CD14-positive monocyte (primary cell): Measurements from ENCODE around the gene COL13A1. TPM values are rescaled to one million over a fixed set of nuclear protein-coding genes. Genes with fewer than 3 reads are reported as not detected.
A peak's percentile ranks its signal among the peaks of the same experiment; 100 is the strongest.

Experiments
- DNase-seq, 3 donors: peaks; one replicate each; pipeline ENCODE4 v3.0.0-alpha.2; 2011 to 2022
- H2AFZ ChIP-seq: 2 replicates; pipeline ENCODE4 v1.6.0; 2012; ENCODE audit warnings: mild to moderate bottlenecking, low read depth, low read length, inconsistent platforms; ENCODE audit not compliant: insufficient read depth, poor library complexity, severe bottlenecking
- H3K27ac ChIP-seq, 2 donors: 1 replicate in 1 of 2; 2 replicates in 1 of 2; pipeline ENCODE4 v1.5.1; 2012 to 2013; ENCODE audit warnings: low read length in 2 of 2, control low read depth in 1 of 2, inconsistent platforms in 1 of 2, low read depth in 1 of 2, mild to moderate bottlenecking in 1 of 2
- H3K27me3 ChIP-seq, 2 donors: one replicate each; pipeline versions ENCODE4 v1.6.0 to v1.6.1; 2011 to 2013; ENCODE audit warnings: low read length in 2 of 2; ENCODE audit not compliant: control insufficient read depth in 2 of 2, insufficient read depth in 2 of 2
- H3K36me3 ChIP-seq, 2 donors: replicated peaks in 1 of 2; 1 replicate in 1 of 2; 2 replicates in 1 of 2; pipeline versions ENCODE4 v1.5.1 to v1.6.1; 2012 to 2013; ENCODE audit warnings: low read length in 2 of 2, control low read depth in 1 of 2, inconsistent platforms in 1 of 2, mild to moderate bottlenecking in 1 of 2; ENCODE audit not compliant: insufficient read depth in 2 of 2, control insufficient read depth in 1 of 2
- H3K4me1 ChIP-seq, 2 donors: 1 replicate in 1 of 2; 2 replicates in 1 of 2; pipeline versions ENCODE4 v1.5.1 to v1.6.1; 2012 to 2013; ENCODE audit warnings: low read length in 2 of 2, control low read depth in 1 of 2, inconsistent platforms in 1 of 2, mild to moderate bottlenecking in 1 of 2, moderate library complexity in 1 of 2; ENCODE audit not compliant: insufficient read depth in 2 of 2, control insufficient read depth in 1 of 2
- H3K4me2 ChIP-seq: replicated peaks from 2 replicates; pipeline ENCODE3; 2012; ENCODE audit warnings: low read length, moderate library complexity, mild to moderate bottlenecking; ENCODE audit not compliant: poor library complexity, severe bottlenecking; ENCODE audit errors: extremely low read depth
- H3K4me3 ChIP-seq, 3 experiments: fragments of 200-600 bp in 1 of 3; sonication (generic) in 1 of 3; replicated peaks in 1 of 3; 1 replicate in 2 of 3; 2 replicates in 1 of 3; pipeline ENCODE4 v1.5.1; 2011 to 2013; ENCODE audit warnings: low read length in 3 of 3, mild to moderate bottlenecking in 3 of 3, control low read depth in 2 of 3, low read depth in 2 of 3, inconsistent platforms in 1 of 3, moderate library complexity in 1 of 3
- H3K79me2 ChIP-seq: 2 replicates; pipeline ENCODE4 v1.6.0; 2012; ENCODE audit warnings: mild to moderate bottlenecking, control low read depth, inconsistent platforms, low read length, moderate library complexity; ENCODE audit not compliant: insufficient read depth
- H3K9ac ChIP-seq: 2 replicates; pipeline ENCODE4 v1.6.0; 2017; ENCODE audit warnings: low read length, mild to moderate bottlenecking; ENCODE audit not compliant: insufficient read depth, poor library complexity, severe bottlenecking
- H3K9me3 ChIP-seq, 2 donors: replicated peaks in 1 of 2; 1 replicate in 1 of 2; 2 replicates in 1 of 2; pipeline versions ENCODE4 v1.5.1 to v1.6.1; 2012 to 2013; ENCODE audit warnings: low read length in 2 of 2, control low read depth in 1 of 2; ENCODE audit not compliant: control insufficient read depth in 1 of 2, insufficient read depth in 1 of 2
- H4K20me1 ChIP-seq: 2 replicates; pipeline ENCODE4 v1.6.0; 2012; ENCODE audit warnings: mild to moderate bottlenecking, low read length, control low read depth, moderate library complexity; ENCODE audit not compliant: insufficient read depth
- H3K27ac Mint-ChIP-seq, 7 donors: one replicate each; pipeline ENCODE4 v1.8.0; 2020; ENCODE audit warnings: mild to moderate bottlenecking in 7 of 7, mixed read lengths in 7 of 7, moderate library complexity in 6 of 7, inconsistent platforms in 2 of 7
- H3K27me3 Mint-ChIP-seq, 3 donors: one replicate each; pipeline ENCODE4 v1.8.0; 2021 to 2022; ENCODE audit warnings: low read depth in 3 of 3, mild to moderate bottlenecking in 3 of 3, mixed read lengths in 3 of 3, moderate library complexity in 3 of 3, inconsistent platforms in 1 of 3
- H3K36me3 Mint-ChIP-seq, 2 donors: one replicate each; pipeline ENCODE4 v1.8.0; 2020; ENCODE audit warnings: mixed read lengths in 2 of 2, inconsistent platforms in 1 of 2, mild to moderate bottlenecking in 1 of 2
- H3K4me1 Mint-ChIP-seq: one replicate; pipeline ENCODE4 v1.8.0; 2020; ENCODE audit warnings: mild to moderate bottlenecking, mixed read lengths
- H3K4me3 Mint-ChIP-seq, 2 donors: one replicate each; pipeline ENCODE4 v1.8.0; 2020; ENCODE audit warnings: mild to moderate bottlenecking in 2 of 2, mixed read lengths in 2 of 2, moderate library complexity in 1 of 2
- H3K9me3 Mint-ChIP-seq, 7 donors: one replicate each; pipeline ENCODE4 v1.8.0; 2020 to 2022; ENCODE audit warnings: mixed read lengths in 7 of 7, mild to moderate bottlenecking in 6 of 7, moderate library complexity in 6 of 7, inconsistent platforms in 2 of 7
- WGBS: methylation state at CpG from one replicate; pipeline ENCODE4 v1.1.5; 2013; ENCODE audit warnings: missing lambda C conversion rate; ENCODE audit not compliant: insufficient coverage; 5-methylcytosine and 5-hydroxymethylcytosine counted together
- intact Hi-C, 2 donors: fragments of 100-400 bp; cut with micrococcal nuclease; formaldehyde crosslinking; loops; one replicate each; pipeline versions ENCODE4 v1.15.0 to v1.15.1; 2023
- polyA plus RNA-seq, 3 donors: library from polyadenylated mRNA; depleted of rRNA in 1 of 3; unstranded in 2 of 3; stranded (reverse) in 1 of 3; fragments of 300-500 nt in 2 of 3; fragments of >200 nt in 1 of 3; fragmentation: Illumina TruSeq in 2 of 3; gene quantifications; 1 replicate in 2 of 3; 2 replicates in 1 of 3; pipeline ENCODE4 v1.2.3, GENCODE V29; 2012 to 2021
- TF ChIP-seq, protein P1 (sequence below): fragments of 200-600 bp; IDR thresholded peaks from one replicate; pipeline ENCODE4 v1.8.0; 2022; ENCODE audit warnings: antibody characterized with exemption, mild to moderate bottlenecking

Gene COL13A1
- polyA plus RNA-seq, 3 donors: not detected

GRCh38 chr10:69819716-69820506 lies 18.2 kb downstream of the COL13A1 start:
- H3K9me3 ChIP-seq: peaks cover 10 to 17% of the 10 kb centered on the region in 2 donors
- H2AFZ ChIP-seq: no peak overlapping the region
- peak overlapping the region in 1 of 7 donors; percentile 43 for H3K27ac Mint-ChIP-seq
- H3K4me3 Mint-ChIP-seq: peak overlapping the region in 1 of 2 donors; percentile 39
- WGBS: 44% methylated on average over 4 of the region's 5 CpGs
- no peak overlapping the region for H3K27ac ChIP-seq
- no peaks in the 10 kb centered on the region for H3K27me3 ChIP-seq
- peaks cover 4 to 9% (median 8%) of the 10 kb centered on the region in 3 donors for H3K27me3 Mint-ChIP-seq
- intact Hi-C loops: no loop called here
- H3K36me3 Mint-ChIP-seq: peaks cover 0 to 3% of the 10 kb centered on the region in 2 donors
- no peaks in the 10 kb centered on the region for H4K20me1 ChIP-seq
- H3K4me1 Mint-ChIP-seq: peaks cover 30% of the 10 kb centered on the region
- no peak overlapping the region for H3K4me2 ChIP-seq
- no peaks in the 10 kb centered on the region for H3K79me2 ChIP-seq
- TF ChIP-seq, protein P1, sequence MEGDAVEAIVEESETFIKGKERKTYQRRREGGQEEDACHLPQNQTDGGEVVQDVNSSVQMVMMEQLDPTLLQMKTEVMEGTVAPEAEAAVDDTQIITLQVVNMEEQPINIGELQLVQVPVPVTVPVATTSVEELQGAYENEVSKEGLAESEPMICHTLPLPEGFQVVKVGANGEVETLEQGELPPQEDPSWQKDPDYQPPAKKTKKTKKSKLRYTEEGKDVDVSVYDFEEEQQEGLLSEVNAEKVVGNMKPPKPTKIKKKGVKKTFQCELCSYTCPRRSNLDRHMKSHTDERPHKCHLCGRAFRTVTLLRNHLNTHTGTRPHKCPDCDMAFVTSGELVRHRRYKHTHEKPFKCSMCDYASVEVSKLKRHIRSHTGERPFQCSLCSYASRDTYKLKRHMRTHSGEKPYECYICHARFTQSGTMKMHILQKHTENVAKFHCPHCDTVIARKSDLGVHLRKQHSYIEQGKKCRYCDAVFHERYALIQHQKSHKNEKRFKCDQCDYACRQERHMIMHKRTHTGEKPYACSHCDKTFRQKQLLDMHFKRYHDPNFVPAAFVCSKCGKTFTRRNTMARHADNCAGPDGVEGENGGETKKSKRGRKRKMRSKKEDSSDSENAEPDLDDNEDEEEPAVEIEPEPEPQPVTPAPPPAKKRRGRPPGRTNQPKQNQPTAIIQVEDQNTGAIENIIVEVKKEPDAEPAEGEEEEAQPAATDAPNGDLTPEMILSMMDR: no peak
- peaks cover 14 to 21% (median 20%) of the 10 kb centered on the region in 7 donors for H3K9me3 Mint-ChIP-seq
- no peaks in the 10 kb centered on the region for H3K36me3 ChIP-seq
- H3K4me1 ChIP-seq: peaks cover 20 to 21% of the 10 kb centered on the region in 2 donors
- H3K9ac ChIP-seq: no peak overlapping the region
- DNase-seq: peak in 2 of 3 donors; percentile 1 to 65
- H3K4me3 ChIP-seq: no peak overlapping the region

DNA sequence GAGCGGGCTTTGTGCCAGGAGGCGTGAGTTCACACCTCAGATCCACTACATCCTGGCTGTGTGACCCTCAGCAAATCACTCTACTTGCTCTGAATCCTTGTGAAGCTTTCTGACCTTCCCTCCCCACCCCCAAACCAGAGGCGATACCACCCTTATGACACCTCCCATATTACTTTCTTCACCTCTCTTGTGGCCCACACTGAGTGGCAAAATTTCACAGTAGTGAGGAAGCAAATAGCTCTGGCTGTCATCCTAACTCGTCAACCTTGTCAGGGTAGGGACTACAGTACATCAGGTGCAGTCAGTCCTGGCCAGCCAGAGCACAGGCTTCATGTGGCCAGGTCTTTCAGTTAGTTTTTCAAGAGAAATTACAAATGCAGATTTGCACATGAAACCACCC lies 19.1 kb downstream of the COL13A1 start:
- Mint-ChIP-seq H3K27ac (peak overlapping the region in 1 of 7 donors; percentile 48), H3K27me3 (peaks cover 4 to 10% (median 9%) of the 10 kb centered on the region in 3 donors), H3K4me1 (peaks cover 29% of the 10 kb centered on the region), H3K4me3 (no peak overlapping the region), H3K36me3 (peaks cover 0 to 3% of the 10 kb centered on the region in 2 donors), H3K9me3 (peaks cover 14 to 21% (median 20%) of the 10 kb centered on the region in 7 donors)
- H3K27ac ChIP-seq: no peak overlapping the region
- TF ChIP-seq, protein P1: no peak
- H3K9ac ChIP-seq: no peak overlapping the region
- H3K9me3 ChIP-seq: peaks cover 10 to 17% of the 10 kb centered on the region in 2 donors
- DNase-seq: no peak
- H3K36me3 ChIP-seq: no peaks in the 10 kb centered on the region
- H3K4me1 ChIP-seq: peaks cover 20 to 21% of the 10 kb centered on the region in 2 donors
- no peak overlapping the region for H2AFZ ChIP-seq
- 96% methylated on average over 4 of the region's 4 CpGs for WGBS
- H3K27me3 ChIP-seq: no peaks in the 10 kb centered on the region
- no peak overlapping the region for H3K4me3 ChIP-seq
- no peaks in the 10 kb centered on the region for H3K79me2 ChIP-seq
- intact Hi-C loops: no loop called here
- no peak overlapping the region for H3K4me2 ChIP-seq
- no peaks in the 10 kb centered on the region for H4K20me1 ChIP-seq
